GM18907 (cell line): Measurements from ENCODE around the gene VAV1.
A peak's percentile ranks its signal among the peaks of the same experiment; 100 is the strongest.
"Not testable (repeated sequence)": the region's sequence is repeated elsewhere in the genome, so short reads cannot be mapped to it uniquely, and the experiment has no call there.

Experiments used
- ATAC-seq: cut with Tn5 transposase; IDR thresholded peaks from one replicate; pipeline ENCODE4 v1.9.1; 2021; ENCODE audit warnings: mild to moderate bottlenecking, moderate library complexity; ENCODE audit not compliant: unreplicated experiment

The VAV1 gene

DNA sequence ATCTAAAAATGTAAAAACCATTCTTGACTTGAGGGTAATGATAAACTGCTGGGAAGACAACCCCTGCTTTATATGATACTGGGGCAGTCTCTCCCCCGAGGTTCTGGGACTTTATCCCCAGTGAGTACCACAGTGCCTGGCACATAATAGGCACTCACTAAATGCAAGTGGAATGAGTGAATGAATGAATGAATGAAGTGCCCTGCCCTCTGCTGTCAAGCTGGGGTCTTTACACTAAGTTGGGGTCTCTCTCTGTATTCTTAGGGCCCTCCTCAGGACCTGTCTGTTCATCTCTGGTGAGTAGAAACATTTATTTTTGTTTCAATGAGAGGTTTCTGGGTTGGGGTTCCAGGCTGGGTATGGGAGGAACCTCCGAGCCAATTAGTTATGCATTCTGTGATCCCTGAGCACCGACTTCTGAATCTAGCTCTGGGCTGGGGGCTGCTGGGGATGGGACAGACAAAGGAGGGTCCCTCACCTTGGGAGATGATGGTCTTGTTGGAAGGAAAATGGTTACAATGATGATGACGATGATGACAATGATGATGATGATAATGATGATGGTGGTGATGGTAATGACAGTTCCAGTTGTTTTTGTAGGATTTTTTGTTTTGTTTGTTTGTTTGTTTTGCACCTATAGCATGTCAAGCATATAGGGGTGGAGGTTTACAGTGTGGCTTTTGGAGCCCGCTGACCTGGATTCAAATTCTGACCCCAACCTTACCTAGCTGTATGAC, 70.5 kb downstream of the VAV1 start:
- no peak for ATAC-seq

DNA sequence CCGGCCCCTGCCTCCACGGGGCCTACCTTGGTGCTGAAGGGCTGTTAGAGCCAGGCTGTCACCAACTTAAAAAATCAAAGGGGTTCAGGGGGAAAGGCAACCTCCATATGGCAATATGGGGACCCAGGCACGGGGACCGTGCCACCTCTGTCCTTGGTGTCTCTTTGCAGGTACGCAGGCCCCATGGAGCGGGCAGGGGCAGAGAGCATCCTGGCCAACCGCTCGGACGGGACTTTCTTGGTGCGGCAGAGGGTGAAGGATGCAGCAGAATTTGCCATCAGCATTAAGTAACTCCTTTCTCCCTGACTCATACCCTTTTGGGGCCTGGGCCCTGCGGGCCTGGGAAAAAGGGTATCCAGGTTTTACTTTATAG, 75.3 kb downstream of the VAV1 start:
- no peak for ATAC-seq

DNA sequence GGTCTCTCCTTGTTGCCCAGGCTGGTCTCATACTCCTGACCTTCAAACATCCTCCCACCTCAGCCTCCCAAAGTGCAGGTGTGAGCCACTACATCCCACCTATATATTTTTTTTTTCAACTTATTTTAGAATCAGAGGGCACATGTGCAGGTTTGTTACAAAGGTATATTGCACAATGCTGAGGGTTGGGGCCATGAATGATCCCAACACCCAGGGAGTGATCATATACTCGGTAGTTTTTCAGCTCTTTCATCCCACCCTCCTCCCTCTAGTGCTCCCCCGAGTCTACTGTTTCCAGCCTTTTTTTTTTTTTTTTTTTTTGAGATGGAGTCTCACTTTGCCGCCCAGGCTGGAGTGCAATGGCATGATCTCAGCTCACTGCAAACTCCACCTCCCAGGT, 76.5 kb downstream of the VAV1 start:
- ATAC-seq: no peak

DNA sequence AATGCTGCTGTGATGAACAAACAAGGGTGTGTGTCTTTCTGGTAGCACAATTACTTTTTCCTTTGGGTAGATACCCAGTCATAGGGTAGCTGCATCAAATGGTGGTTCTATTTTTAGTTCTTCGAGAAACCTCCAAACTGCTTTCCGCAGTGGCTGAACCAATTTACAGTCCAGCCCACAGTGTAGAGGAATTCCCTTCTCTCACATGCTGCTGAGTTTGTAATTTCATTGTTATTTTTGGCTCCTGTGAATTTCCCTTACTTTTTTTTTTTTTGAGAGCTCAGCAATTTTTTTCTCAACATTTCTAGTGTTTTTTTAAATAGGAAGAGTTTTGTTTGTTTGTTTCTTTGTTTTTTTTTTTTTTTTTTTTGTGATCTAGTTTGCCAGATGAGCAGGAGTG, 77.4 kb downstream of the VAV1 start:
- ATAC-seq: no peak

DNA sequence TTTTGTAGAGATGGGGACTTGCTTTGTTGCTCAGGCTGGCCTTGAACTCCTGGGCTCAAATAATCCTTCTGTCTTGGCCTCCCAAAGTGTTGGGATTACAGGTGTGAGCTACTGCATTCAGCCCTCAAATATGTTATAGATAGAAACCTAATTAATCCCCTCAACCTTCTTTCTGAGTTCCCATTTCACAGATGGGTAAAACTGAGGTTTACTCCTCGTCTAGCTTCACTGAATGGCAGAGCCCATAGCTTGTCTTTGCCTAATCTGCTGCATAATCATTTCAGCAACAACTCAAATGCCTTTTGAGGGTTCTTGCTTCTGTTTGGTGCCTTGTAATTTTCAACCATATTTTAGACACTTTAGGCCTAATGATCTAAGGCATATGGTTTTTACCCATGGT, 78.9 kb downstream of the VAV1 start:
- no peak for ATAC-seq

DNA sequence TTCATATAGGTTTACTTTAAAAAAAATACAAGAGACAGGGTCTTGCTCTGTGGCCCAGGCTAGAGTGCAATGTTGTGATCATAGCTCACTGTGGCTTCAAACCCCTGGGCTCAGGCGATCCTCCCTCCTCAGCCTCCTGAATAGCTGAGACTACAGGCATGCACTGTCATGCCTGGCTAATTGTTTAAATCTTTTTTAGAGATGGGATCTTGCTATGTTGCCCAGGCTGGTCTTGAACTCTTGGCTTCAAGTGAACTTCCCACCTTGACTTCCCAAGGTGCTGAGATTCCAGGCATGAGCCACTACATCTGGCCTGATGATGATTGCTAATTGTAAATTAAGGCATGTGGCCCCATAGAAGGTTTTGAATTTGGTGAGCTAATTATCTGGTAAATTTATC, 79.5 kb downstream of the VAV1 start:
- ATAC-seq: no peak

DNA sequence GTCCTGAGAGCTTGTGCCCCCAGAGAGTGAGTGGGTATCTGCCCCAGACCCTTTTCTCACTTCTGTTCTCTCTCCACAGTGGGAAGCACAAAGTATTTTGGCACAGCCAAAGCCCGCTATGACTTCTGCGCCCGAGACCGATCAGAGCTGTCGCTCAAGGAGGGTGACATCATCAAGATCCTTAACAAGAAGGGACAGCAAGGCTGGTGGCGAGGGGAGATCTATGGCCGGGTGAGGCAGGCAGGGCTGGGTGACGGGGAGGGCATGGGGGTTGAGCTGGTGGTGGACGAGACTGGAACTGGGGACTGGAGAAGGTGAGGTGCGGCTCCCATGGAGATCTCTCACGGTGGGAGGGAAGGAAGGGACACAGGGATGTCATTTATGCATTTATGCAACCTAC, 81.4 kb downstream of the VAV1 start:
- no peak for ATAC-seq

DNA sequence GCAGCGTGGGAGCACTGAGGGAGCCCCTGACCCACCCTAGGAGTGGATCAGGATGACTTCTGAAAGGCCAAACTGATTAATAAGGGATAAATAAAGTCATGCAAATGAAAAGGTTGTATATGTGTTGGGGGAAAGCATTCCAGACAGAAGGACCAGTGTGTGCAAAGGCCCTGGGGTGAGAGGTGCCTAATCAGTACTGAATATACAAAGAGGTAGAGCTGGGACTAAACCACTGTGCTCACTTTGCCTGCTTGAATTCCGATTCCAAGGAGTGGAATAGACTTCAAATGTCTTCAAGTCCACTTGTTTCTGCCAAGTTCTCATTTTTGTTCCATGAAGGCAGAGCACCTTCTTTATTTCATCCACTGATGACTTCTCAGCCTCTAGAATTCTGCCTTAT, 82.2 kb downstream of the VAV1 start:
- ATAC-seq: no peak

DNA sequence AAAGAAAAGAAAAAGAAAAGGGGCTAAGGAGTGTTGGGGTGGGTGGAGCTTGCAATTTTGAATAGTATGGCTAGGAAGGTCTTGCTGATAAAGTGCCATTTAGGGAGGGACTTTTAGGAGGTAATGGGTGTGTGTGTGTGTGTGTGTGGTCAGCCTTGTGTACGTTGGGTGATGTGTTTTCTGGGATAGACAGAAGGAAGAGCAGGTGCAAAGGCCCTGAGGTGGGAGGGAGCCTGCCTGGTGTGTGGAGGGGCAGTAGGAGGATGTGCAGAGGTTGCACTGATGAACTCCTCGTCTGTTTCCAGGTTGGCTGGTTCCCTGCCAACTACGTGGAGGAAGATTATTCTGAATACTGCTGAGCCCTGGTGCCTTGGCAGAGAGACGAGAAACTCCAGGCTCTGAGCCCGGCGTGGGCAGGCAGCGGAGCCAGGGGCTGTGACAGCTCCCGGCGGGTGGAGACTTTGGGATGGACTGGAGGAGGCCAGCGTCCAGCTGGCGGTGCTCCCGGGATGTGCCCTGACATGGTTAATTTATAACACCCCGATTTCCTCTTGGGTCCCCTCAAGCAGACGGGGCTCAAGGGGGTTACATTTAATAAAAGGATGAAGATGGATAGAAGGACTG, 84.4 kb downstream of the VAV1 start:
- no peak for ATAC-seq

DNA sequence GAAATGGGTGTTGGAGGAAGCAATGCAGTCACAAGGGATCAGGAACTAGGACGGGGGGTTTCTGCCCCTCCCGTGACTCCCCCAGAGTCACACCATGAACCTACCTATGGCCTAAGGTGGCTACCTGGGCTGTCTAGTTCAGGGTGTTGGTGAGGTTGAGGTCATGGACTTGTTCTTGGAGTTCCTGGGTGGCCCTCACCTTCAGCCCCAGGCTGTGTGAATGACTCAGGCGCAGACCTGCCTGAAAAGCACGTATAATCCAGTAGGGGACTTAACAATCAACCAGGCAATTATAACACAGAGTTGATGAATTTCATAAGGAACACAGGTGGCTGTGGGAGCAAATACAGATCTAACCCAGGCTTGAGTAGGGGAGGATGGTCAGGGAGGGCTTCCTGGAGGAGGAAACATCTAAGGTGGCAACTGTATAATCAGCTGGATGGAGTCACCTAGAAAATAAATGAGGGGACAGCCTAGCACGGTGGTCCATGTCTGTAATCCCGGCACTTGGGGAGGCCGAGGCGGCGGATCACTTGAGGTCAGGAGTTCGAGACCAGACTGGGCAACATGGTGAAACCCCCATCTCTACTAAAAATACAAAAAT, 89.3 kb downstream of the VAV1 start:
- no peak for ATAC-seq

DNA sequence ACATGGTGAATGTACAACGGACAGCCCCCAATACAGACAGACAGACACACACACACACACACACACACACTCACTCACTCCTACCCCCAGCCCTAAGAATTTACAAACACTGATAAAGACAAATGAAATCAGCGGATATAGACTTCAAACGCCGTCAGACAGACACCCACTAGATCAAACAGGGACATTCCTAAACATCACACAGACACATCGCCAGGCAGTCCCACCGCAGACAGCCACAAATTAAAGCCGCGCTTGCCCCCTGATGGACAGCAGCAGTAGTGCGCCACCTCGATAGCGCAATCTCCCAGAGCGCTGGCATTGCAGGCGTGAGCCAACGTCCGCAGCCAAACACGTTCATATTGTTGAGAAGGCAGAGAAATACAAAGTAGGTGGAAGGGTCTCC, 90.2 kb downstream of the VAV1 start:
- ATAC-seq: peak; percentile 78

DNA sequence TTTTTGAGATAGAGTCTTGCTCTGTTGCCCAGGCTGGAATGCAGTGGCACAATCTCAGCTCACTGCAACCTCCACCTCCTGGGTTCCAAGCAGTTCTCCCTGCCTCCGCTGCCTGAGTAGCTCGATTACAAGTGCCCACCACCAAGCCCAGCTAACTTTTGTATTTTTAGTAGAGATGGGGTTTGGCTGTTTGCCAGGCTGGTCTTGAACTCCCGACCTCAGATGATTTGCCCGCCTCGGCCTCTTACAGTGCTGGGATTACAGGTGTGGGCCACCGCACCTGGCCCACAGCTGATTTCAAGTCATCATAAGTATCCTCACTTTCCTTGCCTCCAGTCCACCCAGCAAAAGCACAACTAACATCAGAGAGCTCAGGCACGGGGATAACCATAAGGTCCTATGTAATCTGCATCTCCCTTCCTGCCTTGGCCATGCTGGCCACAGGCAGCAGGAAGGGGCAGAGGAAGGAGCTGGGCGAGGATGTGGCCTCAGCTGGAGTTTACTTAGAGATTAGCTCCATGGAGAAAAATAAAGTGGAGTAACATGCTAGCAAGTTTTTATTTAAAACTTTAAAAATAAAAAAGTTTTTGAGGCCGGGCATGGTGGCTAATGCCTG, 91.9 kb downstream of the VAV1 start:
- ATAC-seq: no peak

DNA sequence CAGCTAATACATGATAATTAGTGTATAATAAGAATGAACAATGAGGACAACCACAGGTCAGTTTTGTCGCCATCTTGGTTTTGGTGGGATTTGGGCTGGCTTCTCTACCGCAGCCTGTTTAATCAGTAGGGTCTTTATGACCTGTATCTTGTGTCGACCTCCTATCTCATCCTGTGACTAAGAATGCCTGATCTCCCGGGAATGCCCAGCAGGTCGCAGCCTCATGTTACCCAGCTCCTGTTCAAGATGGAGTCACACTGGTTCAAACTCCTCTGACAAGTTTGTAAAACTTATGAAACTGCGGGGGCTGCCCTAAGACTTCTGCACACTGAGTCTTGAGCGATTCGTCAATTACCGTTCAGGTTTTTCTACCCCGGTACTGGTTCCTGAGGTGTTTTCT, 93.3 kb downstream of the VAV1 start:
- ATAC-seq: no peak

DNA sequence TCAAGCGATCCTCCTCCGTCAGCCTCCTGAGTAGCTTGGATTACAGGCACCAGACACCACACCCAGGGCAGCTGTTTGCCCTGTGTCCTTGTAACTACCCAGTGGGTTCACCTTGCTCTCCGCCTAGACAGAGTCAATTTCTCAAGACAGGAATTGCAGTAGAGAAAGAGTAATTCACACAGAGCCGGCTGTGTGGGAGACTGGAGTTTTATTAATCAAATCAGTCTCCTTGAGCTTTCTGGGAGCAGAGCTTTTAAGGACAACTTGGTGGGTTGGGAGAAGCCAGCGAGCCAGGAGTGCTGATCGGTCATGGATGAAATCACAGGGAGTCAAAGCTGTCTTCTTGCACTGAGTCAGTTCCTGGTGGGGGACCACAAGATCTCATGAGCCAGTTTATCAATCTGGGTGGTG, 94.2 kb downstream of the VAV1 start:
- no peak for ATAC-seq

DNA sequence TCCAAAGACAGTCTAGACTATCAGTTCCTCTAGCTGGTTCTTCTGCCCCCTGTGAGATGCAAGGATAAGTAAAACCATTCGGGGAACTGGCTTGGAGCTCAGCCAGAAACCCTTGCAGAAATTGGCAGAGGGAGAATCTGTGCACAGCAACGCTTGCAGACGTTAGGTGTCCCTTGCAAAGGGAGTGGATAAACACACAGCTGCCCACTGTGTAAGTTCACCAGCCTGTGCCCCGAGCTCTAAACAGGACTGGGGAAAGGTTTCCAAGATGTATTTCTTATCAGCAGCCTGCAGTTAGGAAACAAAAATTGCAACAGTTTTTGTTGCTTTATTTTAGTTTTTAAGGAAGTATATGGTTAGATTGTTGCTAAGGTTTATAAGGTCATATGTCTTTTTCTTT, 95.8 kb downstream of the VAV1 start:
- no peak for ATAC-seq

DNA sequence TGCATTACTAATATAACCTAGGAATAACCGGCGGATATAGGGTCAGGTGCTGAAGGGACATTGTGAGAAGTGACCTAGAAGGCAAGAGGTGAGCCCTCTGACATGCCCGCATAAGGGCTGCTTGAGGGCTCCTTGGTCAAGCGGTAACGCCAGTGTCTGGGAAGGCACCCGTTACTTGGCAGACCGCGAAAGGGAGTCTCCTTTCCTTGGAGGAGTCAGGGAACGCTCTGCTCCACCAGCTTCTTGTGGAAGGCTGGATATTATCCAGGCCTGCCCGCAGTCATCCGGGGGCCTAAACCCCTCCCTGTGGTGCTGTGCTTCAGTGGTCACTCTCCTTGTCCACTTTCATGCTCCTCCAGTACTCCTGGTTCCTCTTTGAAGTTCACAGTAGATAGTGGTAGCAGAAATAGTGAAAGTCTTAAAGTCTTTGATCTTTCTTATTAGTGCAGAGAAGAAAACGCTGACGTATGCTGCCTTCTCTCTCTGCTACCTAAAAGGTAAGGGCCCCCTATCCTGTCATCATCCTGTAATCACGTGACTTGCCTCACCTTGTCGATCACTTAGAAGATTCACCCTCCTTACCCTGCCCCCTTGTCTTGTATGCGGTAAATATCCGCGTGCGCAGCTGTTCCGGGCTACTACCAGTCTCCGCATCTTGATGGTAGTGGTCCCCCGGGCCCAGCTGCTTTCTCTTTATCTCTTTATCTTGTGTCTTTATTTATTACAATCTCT, 96.8 kb downstream of the VAV1 start:
- not testable (repeated sequence) for ATAC-seq

DNA sequence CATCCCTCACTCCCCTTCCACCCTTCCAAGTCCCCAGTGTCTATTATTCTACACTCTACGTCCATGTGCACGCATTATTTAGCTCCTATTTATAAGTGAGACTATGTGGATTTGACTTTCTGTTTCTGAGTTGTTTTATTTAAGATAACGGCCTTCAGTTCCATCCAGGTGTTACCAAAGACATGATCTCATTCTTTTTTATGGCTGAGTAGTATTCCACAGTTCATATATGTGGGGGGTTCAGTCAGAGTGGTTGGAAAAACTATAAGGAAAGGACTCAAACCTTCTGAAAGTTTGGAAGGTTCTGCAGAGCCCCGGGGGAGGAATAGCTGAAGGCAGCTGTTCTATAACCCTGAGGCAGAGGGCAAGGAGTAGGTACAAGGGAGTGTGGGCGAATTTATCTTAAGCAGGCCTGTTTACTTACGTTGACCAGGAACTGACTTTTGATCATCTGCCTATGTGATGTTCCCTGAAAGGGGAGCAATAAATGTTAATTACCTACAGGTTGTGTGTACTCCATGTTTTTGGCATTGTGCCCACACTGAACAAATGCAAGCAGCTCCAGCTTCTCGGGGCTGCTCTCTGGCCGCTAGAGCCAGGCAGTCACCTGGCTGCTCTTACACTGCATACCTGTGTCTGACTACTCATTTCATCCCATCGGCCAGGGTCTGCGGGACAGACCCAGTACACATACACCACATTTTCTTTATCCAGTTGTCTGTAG, 101.4 kb downstream of the VAV1 start:
- no peak for ATAC-seq

DNA sequence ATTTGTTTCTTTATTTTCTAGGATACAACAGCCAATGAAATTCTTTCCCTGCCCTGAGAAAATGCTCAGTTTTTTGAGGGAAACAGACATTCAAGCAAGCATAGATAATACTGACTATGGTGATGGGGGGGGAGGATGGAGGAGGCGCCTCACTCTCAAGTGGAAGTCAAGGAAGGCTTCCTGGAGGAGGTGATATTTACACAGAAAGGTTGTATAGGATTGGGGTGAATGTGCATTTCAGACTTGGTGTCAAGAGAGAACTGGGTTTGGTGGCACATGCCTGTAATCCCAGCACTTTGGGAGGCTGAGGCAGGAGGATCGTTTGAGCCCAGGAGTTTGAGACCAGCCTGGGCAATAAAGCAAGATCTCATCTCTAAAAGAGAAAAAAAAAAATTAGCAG, 102.7 kb downstream of the VAV1 start:
- ATAC-seq: no peak

DNA sequence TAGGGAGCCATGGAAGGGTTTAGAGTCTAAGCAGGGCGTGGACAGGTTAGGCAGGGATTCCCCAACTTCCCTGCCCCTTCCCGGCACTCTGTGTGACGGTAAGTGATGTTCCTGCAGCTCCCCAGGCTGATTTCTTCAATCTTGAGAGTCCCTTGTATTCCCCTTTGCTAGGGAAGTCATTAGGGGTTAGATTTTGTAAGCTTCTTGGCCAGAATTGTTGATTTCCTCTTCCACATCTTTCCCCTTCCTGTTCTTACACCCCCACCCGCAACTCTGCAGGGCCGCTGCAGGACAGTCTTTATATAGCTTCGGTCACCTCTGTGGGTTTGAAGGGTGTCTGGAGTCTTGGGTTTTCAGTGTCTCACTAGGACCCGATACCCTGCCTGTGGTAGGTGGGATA, 104.2 kb downstream of the VAV1 start:
- ATAC-seq: no peak

DNA sequence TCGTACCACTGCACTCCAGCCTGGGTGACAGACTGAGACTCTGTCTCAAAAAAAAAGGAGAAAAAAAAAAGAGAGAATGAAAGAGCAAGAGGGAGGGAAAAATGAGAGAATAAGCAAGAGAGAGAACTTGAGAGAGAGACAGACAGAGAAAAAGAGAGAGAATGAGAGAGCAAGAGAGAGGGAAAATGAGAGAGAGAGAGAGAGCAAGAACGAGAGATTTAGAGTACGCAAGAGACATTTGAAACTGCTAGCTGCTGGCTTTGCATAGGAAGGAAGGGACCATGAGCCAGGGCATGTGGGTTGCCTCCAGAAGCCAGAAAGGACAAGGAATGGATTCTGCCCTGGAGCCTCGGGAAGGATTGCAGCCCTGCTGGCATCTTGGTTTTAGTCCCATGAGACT, 105.3 kb downstream of the VAV1 start:
- ATAC-seq: no peak
